Left lung (tissue), 10 donors: Measurements from ENCODE around the gene PDE4D. TPM values are rescaled to one million over a fixed set of nuclear protein-coding genes. Genes with fewer than 3 reads are reported as not detected.

Experiments used
- ATAC-seq: fragments of 200-7000 bp; cut with Tn5 transposase; one replicate; pipeline ENCODE4 v1.9.1; 2020; ENCODE audit warnings: moderate library complexity
- DNase-seq, 4 donors: peaks; one replicate each; pipeline ENCODE4 v3.0.0-alpha.2; 2013 to 2020
- H3K27ac ChIP-seq, 2 donors: fragments of 200-600 bp; sonication (generic) in 1 of 2; one replicate each; pipeline versions ENCODE4 v1.5.0 to v1.8.0; 2020 to 2021
- H3K27me3 ChIP-seq, 2 donors: fragments of 200-600 bp; sonication (generic) in 1 of 2; one replicate each; pipeline versions ENCODE4 v1.5.0 to v1.8.0; 2020 to 2021
- H3K36me3 ChIP-seq, 2 donors: fragments of 200-600 bp; sonication (generic) in 1 of 2; one replicate each; pipeline versions ENCODE4 v1.5.0 to v1.8.0; 2020 to 2021
- H3K4me1 ChIP-seq, 2 donors: fragments of 200-600 bp; one replicate each; pipeline ENCODE4 v1.8.0; 2021
- H3K4me3 ChIP-seq, 2 donors: fragments of 200-600 bp; sonication (generic) in 1 of 2; one replicate each; pipeline versions ENCODE4 v1.5.0 to v1.8.0; 2020 to 2021; ENCODE audit warnings: mild to moderate bottlenecking in 1 of 2
- H3K9me3 ChIP-seq, 2 donors: fragments of 200-600 bp; sonication (generic) in 1 of 2; one replicate each; pipeline versions ENCODE4 v1.5.0 to v1.8.0; 2020 to 2021
- CTCF ChIP-seq, 2 donors: fragments of 200-600 bp; sonication (generic) in 1 of 2; IDR thresholded peaks; one replicate each; pipeline versions ENCODE4 v1.5.0 to v1.8.0; 2021; ENCODE audit warnings: antibody characterized with exemption in 2 of 2
- intact Hi-C, 2 donors: fragments of 100-400 bp; cut with DNase I; formaldehyde crosslinking; loops; one replicate each; pipeline versions ENCODE4 v1.11.2 to v1.14.2; 2022
- polyA plus RNA-seq, 6 donors: library from polyadenylated mRNA; unstranded; fragments of 120-200 nt; gene quantifications; one replicate each; pipeline ENCODE4 v1.2.1, GENCODE V29; 2013; ENCODE audit not compliant: insufficient read length in 6 of 6
- total RNA-seq, 2 donors: library from RNA; stranded (reverse); fragmentation: NEBNext Ultra II Directional; extraction: Animal tissue kit (Norgen Biotek cat#: 25700); gene quantifications; one replicate each; pipeline ENCODE4 v1.2.1, GENCODE V29; 2021
- donor health status: DM: no; HTN: yes; CAD: no.
- donor health status: DM: no; HTN: no; CAD: no.

Gene PDE4D
- total and polyA plus RNA-seq, 8 donors = 21.4 to 57.1 (median 25.4) TPM

- peaks cover 0 to 6% of the 10 kb centered on the region in 2 donors for H3K9me3 ChIP-seq
- no peaks in the 10 kb centered on the region for H3K36me3 ChIP-seq
- intact Hi-C loops = no loop called here
- ATAC-seq = no peak
- no peaks in the 10 kb centered on the region for H3K27me3 ChIP-seq
- H3K4me1 ChIP-seq = no peaks in the 10 kb centered on the region
- H3K4me3 ChIP-seq = no peak overlapping the region
- TF ChIP-seq CTCF (IDR thresholded peaks at IDR 0.05) = no peak
- no peak overlapping the region for H3K27ac ChIP-seq
- no peak for DNase-seq
Measured at GRCh38 chr5:59711310-59711709, 182.2 kb downstream of the PDE4D start.

DNA sequence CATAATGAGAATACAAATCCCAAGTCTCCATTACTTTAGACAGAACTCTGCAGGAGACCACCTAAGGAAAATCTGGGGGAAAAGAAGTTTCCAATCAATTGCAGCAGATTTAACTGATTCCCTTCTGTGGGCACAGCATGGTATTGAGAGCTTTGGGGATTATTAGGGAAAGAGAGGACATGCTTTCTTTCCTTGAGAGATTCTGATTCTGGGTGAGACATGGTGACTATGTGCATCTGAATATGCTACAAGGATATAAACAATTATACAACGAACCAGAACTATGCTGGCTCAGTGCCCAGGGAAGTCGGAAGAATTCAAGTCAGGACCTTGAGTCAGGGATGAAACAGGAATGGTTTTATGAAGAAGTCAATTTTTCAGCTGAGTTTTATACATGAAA lies 183.7 kb downstream of the PDE4D start:
- ATAC-seq = no peak
- H3K27ac ChIP-seq = no peak overlapping the region
- intact Hi-C loops = no loop called here
- H3K9me3 ChIP-seq = peaks cover 0 to 6% of the 10 kb centered on the region in 2 donors
- no peak for DNase-seq
- no peaks in the 10 kb centered on the region for H3K27me3 ChIP-seq
- H3K4me3 ChIP-seq = no peak overlapping the region
- H3K36me3 ChIP-seq = no peaks in the 10 kb centered on the region
- no peaks in the 10 kb centered on the region for H3K4me1 ChIP-seq
- no peak for TF ChIP-seq CTCF (IDR thresholded peaks at IDR 0.05)

DNA sequence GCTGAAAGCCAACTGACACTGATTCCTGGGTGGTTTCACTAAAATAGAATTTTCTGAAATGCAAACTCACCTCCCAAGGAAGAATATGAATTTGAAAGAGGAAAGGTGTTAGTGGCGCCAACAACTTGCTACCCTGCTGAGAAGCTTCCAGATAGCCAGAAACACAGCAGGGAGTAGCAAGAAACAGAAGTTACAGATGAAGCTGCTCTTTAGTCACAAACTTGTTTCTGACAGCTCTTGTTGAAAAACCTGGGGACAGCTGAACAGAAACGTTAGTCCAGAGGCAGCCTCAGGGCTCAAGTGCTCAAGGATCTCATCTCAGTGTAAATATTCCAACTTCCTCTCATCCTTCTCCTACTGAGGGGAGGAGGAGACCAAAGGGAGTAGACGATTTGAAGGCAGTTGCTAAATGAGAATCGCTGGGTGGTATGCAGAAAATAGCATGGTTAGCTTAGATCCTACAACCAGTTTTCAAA lies 184.1 kb downstream of the PDE4D start:
- ATAC-seq (no peak), DNase-seq (no peak)
- H3K4me3 ChIP-seq = no peak overlapping the region
- peaks cover 0 to 6% of the 10 kb centered on the region in 2 donors for H3K9me3 ChIP-seq
- H3K27ac ChIP-seq = no peak overlapping the region
- H3K27me3 ChIP-seq = no peaks in the 10 kb centered on the region
- TF ChIP-seq CTCF (IDR thresholded peaks at IDR 0.05) = no peak
- intact Hi-C loops = no loop called here
- H3K4me1 ChIP-seq = no peaks in the 10 kb centered on the region
- no peaks in the 10 kb centered on the region for H3K36me3 ChIP-seq

GRCh38 chr5:59704936-59705335 lies 188.6 kb downstream of the PDE4D start:
- Histone ChIP-seq H3K9me3 (no peaks in the 10 kb centered on the region), H3K36me3 (no peaks in the 10 kb centered on the region), H3K27me3 (no peaks in the 10 kb centered on the region), H3K27ac (no peak overlapping the region), H3K4me1 (no peaks in the 10 kb centered on the region), H3K4me3 (no peak overlapping the region)
- ATAC-seq = no peak
- intact Hi-C loops = no loop called here
- DNase-seq = peak in 2 of 4 donors; percentile 67 to 70
- no peak for TF ChIP-seq CTCF (IDR thresholded peaks at IDR 0.05)

DNA sequence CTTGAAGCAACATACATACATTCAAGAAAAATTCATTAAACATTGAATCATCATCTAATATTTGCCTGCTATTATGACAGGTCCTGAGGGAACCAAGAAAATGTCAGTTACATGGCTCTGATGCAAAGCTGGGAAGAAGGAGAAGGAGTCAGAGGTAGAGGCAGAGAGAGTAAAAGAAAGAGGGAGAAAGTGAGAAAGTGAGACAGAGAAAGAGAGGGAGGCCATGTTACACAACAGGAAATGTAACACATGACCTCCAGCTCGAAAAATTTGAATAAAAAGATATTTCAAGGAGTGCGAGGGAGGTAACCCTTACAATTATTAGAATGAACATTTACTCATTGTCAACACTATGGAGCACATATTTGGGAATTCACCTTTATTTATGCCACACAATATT lies 189.7 kb downstream of the PDE4D start:
- Histone ChIP-seq H3K27ac (no peak overlapping the region), H3K36me3 (no peaks in the 10 kb centered on the region), H3K9me3 (no peaks in the 10 kb centered on the region), H3K4me1 (no peaks in the 10 kb centered on the region), H3K4me3 (no peak overlapping the region), H3K27me3 (no peaks in the 10 kb centered on the region)
- ATAC-seq = no peak
- intact Hi-C loops = no loop called here
- DNase-seq = no peak
- no peak for TF ChIP-seq CTCF (IDR thresholded peaks at IDR 0.05)
